ENCODE results near the gene AARS2. TPM values are rescaled to one million over a fixed set of nuclear protein-coding genes. Genes with fewer than 3 reads are reported as not detected.
"Not testable (repeated sequence)": the region's sequence is repeated elsewhere in the genome, so short reads cannot be mapped to it uniquely, and the experiment has no call there.

AARS2 gene
- total RNA-seq = 12.2 TPM

DNA sequence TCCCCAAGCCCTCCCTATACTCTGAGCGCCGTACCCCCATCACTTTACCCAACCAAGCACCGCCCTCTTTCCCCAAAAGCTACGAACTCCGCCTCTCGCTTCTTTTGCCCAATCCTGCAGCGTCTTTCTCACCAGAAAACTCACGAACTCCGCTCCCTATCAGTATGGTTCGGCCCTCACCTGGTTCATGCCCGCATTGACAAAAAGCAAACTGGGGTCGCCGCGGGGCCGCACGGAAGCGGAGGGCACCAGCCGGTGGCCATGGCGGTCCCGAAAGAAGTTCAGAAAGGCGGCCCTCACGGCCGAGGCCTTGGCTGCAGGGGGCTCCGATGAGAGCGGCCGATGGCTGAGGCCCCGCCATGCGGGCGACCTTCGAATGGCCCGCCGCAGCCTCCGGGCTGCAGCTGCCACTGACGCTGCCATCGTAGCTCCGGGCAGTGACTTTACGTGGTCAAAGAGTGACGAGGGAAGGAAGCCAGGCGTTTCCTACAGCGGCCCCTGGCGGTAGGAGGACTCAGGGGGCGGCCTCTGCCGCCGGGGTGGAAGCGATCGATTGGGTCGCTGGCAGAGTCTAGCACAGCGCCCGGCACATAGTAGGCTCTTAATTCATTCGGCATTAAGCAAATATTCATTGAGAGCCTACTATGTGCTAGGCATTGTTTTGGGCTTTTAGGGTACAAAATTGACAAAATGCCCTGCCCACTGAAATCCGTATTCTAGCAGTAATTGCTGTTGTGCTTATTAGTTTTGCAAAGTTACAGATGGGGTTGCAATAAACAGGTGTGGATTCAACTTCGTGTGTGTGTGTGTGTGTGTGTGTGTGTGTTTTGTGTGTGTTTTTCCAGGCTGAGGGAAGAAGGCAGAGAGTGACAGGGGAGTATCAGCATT, at the start of gene AARS2:
AARS2 (minus strand) TSS at position 447 of the 888 bp plus-strand sequence; CDS start at position 423, 24 bp downstream.
- peak; percentile 69 to 84 for DNase-seq (ENCODE audit: low spot score in 2 of 2)
- FAIRE-seq = no peak

DNA sequence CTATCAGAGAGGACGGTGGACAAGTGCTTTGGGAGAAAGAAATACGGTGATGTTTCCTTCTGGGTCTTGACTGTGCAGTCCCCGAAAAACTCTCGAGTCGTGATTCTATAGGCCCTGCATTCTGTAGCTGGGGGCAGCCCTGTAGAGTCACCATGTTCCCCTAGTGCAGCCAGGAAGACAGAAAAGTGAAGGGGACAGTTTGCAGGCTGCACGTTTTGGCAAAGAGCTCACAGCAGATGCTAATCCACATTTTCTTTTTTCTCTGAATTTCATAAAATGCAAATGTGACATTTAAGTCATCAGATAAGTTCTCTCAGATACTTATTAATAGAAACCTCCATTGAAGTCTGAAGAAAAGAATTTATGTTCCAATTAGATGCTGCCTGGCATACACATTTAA, 48.8 kb upstream of the AARS2 start:
- DNase-seq (ENCODE audit: low spot score in 2 of 2) = no peak

DNA sequence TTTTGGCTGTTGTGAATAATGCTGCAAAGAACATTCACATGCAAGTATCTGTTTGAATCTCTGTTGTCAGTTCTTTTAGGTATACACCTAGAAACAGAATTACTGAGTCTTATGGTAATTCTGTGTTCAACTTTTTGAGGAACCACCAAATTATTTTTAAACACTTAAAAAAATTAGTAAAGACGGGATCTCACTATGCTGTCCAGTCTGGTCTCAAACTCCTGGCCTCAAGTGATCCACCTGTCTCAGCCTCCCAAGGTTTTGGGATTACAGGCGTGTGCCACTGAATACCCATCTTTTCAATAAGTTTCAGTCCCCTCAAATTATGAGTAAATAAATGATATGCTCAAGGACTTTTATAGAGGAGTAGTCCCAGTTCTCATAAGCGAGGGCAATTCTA, 46.8 kb upstream of the AARS2 start:
- DNase-seq (ENCODE audit: low spot score in 2 of 2) = no peak
- no peak for FAIRE-seq

More for the DNA sequence above, 48.8 kb upstream of the AARS2 start:
- no peak for FAIRE-seq

DNA sequence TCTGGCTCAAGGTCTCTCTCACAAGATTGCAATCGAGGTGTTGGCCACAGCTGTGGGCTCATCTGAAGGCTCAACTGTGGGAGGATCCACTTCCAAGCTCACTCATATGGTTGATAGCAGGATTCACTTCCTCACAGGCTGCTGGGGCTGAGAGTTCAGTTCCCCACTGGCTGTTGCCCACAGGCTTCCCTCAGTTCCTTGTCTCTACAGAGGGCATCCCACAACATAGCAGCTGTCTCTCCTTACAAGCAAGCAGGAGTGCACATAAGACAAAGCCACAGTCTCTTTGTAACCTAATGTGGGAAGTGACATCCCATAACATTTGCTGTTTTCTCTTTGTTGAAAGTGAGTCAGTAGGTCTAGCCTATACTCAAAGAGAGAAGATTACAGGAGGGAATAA, 43.3 kb upstream of the AARS2 start:
- FAIRE-seq (no peak), DNase-seq (ENCODE audit: low spot score in 2 of 2) (no peak)

DNA sequence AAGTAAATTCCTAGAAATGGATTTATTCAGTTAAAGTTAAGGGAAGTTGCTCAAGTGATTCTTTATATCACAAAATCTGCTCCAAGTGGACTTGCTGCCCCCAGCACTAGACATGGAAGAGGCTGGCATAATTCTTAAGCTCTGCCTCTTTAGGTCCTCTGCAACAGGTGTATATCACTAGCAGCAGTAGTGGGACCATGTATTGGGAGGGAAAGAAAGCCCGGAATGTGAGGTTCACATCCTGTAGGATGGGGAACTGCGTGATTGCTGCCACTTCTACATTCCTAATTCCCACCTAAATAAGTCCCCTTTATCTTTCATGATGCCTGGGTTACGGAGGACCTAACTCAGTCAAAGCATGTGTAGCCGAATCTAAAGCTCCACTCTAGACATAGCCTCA, 42.5 kb upstream of the AARS2 start:
- FAIRE-seq (no peak), DNase-seq (ENCODE audit: low spot score in 2 of 2) (no peak)

DNA sequence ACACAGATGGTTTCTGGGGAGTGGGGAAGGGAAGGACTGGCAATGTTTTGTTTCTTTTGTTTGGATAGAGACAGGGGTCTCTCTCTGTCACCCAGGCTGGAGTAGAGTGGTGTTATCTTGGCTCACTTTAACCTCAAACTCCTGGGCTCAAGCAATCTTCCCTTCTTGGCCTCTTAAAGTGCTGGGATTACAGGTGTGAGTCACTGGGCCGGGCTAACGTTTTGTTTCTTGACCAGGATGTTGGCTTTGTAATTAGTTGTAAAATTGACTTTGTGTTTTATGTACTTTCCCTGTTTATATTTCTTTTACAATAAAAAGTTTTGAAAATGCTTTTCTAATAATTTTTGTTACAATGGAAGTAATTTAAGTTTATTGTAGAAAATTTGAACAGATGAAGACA, 40.2 kb upstream of the AARS2 start:
- DNase-seq (ENCODE audit: low spot score in 2 of 2) = no peak
- no peak for FAIRE-seq

DNA sequence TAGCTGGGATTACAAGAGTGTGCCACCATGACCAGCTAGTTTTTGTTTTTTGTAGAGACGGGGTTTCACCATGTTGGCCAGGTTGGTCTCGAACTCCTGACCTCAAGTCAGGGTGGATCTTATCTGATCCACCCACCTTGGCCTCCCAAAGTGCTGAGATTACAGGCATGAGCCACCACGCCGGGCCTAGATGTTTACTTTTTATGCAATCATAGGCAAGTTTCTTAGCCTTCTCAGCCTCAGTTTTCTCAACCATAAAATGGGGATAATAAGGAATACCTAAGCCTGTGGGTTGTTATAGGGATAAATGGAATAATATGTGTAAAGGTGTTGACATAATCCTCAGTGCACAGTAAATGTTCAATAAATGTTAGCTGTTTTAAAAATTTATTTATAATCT, 39.1 kb upstream of the AARS2 start:
- FAIRE-seq (no peak), DNase-seq (ENCODE audit: low spot score in 2 of 2) (no peak)

DNA sequence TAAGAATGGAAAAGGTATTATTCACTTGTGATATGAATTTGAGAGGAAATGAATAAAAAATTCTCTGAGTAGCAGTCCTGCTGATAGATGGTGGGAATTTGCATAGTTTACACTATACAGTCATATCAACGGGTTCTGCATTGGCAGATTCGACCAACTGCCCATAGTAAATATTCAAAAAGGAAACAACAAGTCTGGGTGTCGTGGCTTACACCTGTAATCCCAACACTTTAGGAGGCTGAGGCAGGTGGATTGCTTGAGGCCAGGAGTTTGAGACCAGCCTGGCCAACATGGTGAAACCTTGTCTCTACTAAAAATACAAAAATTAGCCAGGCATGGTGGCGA, 37.5 kb upstream of the AARS2 start:
- not testable (repeated sequence) for DNase-seq (ENCODE audit: low spot score in 2 of 2); FAIRE-seq

DNA sequence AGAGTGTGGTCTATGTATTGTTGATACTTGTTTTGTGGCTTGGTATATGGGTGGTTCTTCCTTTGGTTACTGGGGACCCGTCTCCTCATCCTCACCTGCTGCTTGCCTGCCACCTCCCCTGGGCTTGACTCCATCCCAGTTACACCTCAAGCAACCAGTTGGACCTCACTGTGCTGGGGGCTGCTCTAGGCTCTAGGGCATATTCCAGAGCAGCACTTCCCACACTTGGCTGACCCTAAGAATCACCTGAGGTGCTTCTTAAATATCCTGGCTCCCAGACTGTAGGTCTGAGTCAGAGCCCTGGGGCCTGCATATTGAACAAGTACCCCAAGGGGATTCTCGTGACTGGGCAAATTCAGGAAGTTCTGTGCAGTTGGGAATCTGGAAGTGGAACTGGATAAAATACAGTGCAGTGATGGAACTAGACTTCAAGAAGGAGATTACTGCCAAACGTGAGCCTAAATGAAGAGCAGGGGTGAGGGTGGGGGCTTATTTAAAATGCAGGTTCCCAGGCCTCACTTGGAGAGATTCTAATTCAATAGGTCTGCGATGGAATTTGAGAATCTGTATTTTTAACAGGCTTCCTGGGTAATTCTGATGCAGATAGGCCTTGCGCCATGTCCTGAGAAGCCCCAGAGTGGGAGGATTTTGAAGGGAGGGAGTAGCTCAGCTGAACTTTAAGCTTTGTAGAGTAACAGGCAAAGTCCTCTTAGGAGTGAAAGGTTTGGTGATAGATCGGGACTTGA, 36.9 kb upstream of the AARS2 start:
- DNase-seq (ENCODE audit: low spot score in 2 of 2) (no peak), FAIRE-seq (no peak)

DNA sequence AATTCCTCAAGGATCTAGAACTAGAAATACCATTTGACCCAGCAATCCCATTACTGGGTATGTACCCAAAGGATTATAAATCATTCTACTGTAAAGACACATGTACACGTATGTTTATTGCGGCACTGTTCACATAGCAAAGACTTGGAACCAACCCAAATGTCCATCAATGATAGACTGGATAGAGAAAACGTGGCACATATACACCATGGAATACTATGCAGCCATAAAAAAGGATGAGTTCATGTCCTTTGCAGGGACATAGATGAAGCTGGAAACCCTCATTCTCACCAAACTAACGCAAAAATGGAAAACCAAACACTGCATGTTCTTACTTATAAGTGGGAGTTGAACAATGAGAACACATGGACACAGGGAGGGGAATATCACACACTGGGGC, 33.7 kb upstream of the AARS2 start:
- not testable (repeated sequence) for DNase-seq (ENCODE audit: low spot score in 2 of 2); FAIRE-seq

DNA sequence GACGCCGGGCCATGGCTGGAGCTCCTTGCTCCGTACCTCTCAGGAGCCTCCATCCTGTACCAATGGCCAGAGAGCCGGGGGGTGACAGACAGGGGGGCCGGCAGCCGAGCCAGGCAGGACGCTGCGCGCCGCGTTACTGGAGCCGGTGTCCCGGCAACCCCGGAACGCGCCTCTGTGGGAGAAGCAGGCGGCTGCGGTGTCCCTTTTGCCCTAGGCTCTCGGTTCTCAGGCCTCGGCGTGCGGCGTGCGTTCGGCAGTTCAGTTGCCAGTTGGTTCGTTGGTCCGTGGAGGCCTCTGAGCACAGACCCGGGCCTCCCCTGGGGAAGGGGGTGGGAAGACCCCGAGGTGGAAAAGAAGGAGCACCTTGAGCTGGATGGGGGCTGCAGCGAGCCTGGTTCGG, 29.3 kb upstream of the AARS2 start, which contains the start of gene SPATS1:
SPATS1 (plus strand) TSS at position 162 of the 400 bp plus-strand sequence. CDS start 446 bp downstream, outside the sequence.
- DNase-seq (ENCODE audit: low spot score in 2 of 2) = no peak
- no peak for FAIRE-seq

DNA sequence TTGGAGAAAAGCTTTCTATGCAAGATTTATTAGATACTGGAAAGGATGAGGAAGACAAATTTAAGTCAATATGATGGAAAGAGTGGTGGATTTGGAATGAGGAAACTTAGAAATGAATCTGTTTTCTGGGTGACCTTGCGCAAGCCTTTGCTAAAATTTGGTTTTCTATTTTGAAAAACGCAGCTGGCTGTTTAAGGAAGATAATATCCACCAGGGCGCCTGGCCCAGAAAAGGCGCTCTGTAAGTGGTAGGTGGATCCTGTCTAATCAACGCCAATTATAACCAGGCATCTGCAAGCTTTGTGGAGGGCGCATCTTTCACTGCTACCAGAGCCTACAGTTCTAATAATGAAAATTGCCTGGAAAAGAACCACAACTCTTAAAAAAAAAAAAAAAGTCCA, 28.9 kb upstream of the AARS2 start:
- DNase-seq (ENCODE audit: low spot score in 2 of 2) = no peak
- FAIRE-seq = no peak

DNA sequence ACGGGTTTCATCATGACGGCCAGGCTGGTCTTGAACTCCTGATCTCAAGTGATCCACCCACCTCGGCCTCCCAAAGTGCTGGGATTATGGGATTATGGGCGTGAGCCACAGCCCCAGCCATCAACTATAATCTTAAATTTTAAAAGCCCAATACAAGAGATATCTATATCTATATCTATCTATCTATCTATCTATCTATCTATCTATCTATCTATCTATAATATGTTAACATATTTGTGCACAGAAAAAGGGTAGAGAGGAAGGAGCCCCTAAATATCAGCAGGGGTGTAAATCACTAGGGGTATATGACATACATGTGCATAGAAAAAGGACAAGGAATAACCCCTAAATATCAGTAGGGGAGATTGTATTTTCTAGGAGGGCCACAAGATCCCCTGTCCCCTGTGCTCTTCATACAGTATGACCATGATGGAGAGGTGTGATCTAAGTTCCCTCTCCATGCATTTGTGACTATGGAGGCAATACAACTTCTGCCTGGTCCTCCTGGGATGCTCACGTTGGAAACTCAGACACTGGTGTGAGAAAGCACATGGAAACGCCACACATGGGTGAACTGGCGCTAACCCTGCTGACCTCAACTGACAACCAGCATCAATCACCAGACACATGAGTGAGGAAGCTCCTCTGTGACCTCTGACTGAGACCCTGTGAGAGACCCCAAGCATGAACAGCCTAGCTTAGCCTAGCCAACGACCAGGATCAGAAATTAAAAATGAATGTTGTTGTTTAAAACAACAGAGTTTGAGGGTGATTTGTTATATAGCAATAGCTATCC, 28.1 kb upstream of the AARS2 start:
- DNase-seq (ENCODE audit: low spot score in 2 of 2) (no peak), FAIRE-seq (no peak)

DNA sequence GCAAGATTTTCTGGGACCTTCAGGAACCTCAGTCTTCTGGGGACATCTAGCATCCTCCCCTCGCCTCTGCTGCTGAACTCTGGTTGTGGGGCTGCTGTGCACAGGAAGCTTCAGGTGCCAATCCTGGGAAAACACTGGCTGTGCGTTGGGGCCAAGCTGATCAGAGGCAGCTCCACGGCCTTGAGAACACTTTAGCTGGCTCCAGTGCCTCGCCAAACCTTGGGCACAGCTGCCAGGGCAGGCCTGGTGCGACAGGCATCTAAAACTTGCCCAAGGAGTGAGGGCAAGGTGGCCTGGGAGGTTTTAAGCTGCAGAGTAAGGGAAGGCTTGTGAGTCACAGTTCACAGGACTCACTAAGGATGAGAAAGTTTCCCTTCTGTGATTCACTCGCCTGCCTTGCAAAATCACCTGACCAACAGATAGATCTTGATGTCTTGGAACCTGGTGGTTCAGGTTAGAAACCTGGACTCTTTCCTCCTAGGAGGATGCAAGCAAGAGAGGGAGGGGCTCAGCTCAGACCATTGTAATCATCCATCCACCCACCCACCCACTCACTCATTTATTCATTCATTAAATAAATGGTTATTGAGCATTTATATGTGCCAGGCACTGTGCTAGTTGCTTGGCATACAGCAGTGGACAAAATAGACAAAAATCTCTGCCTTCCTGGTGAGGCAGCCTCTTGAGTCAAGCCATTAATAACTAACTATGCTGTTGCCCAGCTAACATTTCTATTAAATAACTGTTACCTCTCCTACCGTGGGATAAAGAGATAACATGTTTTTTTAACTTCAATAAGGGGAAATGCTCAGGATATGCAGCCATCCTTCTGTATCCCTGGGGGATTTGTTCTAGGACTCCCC, 26.8 kb upstream of the AARS2 start:
- no peak for DNase-seq (ENCODE audit: low spot score in 2 of 2)
- FAIRE-seq = no peak

DNA sequence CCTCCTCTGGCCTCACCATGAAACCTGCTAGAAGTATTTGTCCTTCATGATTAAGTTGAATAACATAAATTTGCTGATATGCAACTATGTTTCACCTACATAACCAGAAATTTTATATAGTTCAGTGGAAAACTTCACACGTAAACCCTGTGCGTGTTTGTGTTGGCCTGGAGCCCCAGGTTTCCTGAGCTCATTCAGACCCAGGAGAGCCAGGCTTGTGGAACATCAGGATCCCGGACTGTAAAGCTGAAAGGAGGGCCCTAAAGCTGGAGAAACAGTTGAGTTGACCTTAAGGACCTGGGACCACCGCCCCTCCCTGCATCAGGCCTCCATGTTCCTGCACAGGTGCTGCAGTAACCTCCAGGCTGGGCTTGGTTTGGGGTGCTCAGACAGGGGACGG, 26.2 kb upstream of the AARS2 start:
- FAIRE-seq (no peak), DNase-seq (ENCODE audit: low spot score in 2 of 2) (no peak)

DNA sequence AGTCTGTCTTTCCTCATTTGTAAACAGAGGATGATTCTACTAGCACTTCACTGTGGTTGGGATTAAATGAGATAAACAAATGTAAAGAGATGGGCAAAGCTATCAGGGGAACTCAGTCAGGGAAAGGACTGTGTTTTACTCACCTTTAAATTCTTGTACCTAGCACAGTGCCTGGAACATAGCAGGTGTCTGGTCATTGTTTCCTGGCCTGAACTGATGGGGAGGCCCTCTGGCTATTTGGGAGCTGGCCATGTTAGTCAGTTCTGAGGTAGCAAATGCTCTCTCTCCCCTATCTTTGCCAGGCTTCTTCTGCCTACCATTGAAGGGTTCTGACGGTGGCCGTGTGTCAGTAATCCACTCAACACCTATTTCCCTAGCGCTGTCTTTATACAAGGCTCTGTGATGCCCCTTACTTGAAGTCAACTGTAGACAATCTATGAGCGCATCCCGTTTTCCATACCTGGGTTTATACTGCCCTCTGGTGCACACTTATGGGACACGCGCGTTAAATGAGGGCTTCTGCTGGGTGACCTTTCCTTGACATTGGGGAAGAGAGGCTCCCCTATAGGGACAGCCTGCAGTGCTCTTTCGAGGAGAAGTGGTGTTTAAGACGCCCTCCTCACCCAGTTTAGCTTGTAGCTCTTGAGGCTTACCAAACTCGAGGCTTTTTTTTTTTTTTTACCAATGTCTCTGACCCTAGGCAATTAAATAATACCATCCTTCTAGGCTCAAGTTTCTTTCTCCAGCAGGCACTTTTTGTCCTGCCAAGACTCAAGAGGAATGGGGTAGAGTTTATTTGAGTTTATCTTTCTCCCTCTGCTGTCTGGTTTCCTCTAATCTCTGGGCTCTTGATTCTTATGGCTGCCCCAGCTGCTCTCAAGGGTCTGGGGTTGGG, 25.3 kb upstream of the AARS2 start:
- FAIRE-seq (no peak), DNase-seq (ENCODE audit: low spot score in 2 of 2) (peak; percentile 34 to 55)

DNA sequence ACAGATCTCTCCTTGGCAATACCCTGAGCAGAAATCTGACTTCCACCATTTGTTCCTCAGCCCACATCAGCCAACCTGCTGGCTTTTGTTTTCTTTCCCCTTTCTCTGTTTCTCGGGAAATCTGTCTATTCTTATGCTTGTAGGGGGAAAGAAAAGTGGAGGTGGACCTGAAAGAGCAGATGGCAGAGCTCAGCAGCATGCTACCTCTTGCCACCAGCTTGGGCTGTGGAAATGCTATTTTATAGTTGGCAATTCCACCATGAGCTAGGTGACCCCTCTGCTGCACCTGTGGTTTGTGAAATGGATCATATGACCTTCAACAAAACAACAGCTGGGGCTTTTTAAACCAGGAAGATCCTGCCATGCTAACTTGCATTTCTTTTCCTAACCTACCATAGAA, 22.5 kb upstream of the AARS2 start:
- no peak for DNase-seq (ENCODE audit: low spot score in 2 of 2)
- no peak for FAIRE-seq

DNA sequence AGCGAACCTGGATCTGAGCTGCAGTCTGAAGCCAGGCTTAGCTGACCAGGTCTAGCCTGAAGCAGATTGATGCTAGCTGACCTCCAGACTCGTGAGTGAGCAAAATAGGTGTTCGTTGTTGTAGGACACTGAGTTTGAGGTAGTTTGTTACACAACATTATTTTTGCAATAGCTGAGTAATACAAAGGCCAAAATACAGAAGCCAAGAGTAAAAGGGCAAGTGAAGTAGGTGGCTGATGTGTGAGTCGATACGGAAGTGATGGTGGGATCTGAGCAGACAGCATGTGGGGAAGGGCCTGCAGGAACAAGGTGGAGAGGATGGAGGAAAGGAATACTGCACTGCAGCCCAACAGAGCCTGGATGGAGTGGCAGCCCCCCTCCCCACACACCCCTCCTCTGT, 20.8 kb upstream of the AARS2 start:
- FAIRE-seq (no peak), DNase-seq (ENCODE audit: low spot score in 2 of 2) (no peak)

Data from frontal cortex (tissue), 4 donors.